Measurements from ENCODE around the gene ULBP3.
"Not testable (repeated sequence)": the region's sequence is repeated elsewhere in the genome, so short reads cannot be mapped to it uniquely, and the experiment has no call there.

The ULBP3 gene

DNA sequence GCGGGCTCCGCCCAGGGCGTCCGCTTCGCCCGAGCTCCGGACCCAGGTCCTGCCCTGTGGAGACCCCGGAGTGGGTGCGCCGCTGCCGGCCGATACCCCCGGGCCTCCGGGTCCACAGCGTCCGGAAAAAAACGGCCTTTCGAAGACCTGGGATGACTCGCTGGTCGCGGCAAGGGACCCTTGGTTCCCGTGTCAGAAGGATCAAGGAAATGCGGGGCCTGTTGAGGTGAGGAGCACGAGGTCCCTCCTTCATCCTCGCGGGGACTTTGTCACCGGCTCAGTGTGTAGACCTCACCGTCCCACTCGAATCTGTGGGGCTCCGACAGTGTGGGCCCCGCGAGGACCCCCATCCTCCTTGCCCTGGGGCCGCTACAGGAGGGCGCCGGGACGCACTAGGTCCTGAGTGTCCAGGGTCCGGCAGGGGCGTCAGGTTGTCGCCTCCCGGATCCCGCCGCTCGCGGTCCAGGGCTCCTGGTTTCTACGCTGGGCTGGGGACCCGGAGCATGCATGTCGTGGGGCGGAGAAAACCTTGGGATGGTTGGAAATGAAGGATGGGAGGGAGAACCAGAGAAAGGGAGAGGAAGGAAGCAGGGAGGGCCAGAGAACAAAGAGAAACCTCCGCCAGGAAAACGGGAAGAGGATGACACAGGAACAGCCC, 54.2 kb downstream of the ULBP3 start:
- not testable (repeated sequence) for DNase-seq

DNA sequence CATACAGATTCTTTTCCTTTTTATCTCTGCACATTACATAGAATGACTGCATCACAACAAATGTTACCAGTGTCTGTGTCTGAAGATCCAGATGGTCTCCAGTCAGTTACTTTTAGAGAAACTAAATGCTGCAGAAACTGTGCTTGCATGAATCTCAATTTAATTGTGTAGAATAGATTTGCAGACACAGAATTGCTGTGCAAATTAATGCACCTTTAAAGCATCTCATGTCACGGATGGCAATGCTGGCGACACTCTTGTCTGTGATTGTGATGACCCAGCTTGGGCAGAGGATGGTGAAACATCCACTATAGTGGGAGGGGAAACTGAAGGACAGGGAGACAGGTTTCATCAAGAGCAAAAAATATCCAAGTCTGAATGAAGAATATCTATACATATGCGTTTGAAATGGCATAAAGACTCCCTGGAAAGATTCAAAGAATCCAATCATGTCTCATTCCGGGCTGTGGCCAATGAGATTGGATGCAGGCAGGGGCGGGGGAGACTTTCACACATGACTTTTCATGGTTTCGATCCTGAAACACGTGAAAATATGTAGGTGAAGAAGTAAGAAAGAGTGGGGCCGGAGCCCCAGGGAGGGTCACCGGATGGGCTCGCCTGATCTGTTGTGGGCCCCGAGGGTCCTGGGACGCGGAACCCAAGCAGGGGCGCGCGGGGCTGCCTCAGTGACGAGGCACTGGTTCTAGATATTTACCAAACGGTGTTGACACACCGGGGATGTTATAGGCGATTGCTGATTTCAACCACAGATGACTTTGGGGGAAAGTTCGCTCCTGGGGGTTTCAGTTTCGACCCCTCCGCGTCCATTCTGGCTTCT, 54.9 kb downstream of the ULBP3 start:
- DNase-seq = not testable (repeated sequence)

- DNase-seq = not testable (repeated sequence)
Measured at GRCh38 chr6:150012846-150013784, 55.8 kb downstream of the ULBP3 start.
